GM12875 (cell line): ENCODE results near the gene OSGEP.

ENCODE experiments used
- H3K4me3 ChIP-seq: one replicate; pipeline ENCODE4 v1.5.1; 2011; ENCODE audit warnings: low read depth, low read length, control low read depth
- CTCF ChIP-seq: IDR thresholded peaks from 2 replicates; pipeline ENCODE4 v1.5.1; 2011; ENCODE audit warnings: low read depth, mild to moderate bottlenecking, control low read depth, inconsistent platforms, low read length, moderate library complexity, borderline replicate concordance; ENCODE audit not compliant: insufficient read depth

The OSGEP gene

GRCh38 chr14:20441461-20441860 is 13.2 kb downstream of the OSGEP start:
- no peak for TF ChIP-seq CTCF
- H3K4me3 ChIP-seq: no peak overlapping the region

GRCh38 chr14:20440882-20441281 is 13.7 kb downstream of the OSGEP start:
- H3K4me3 ChIP-seq: no peak overlapping the region
- no peak for TF ChIP-seq CTCF

- no peak overlapping the region for H3K4me3 ChIP-seq
- no peak for TF ChIP-seq CTCF
These were observed 14.1 kb downstream of the OSGEP start for GRCh38 chr14:20440465-20440864.

- TF ChIP-seq CTCF: no peak
- no peak overlapping the region for H3K4me3 ChIP-seq
These were observed 15.9 kb downstream of the OSGEP start for GRCh38 chr14:20438664-20439063.

GRCh38 chr14:20436363-20436755 is 18.3 kb downstream of the OSGEP start:
- H3K4me3 ChIP-seq: no peak overlapping the region
- TF ChIP-seq CTCF: no peak

GRCh38 chr14:20435582-20436362 is 18.8 kb downstream of the OSGEP start, which contains the start of gene KLHL33:
TSS of gene KLHL33 (minus strand) at chr14:20436166. CDS start at chr14:20435811, 355 bp downstream.
- H3K4me3 ChIP-seq: no peak within 1 kb of the TSS
- no peak for TF ChIP-seq CTCF
